Glutamatergic neuron (in vitro differentiated cells): ENCODE results near the gene STT3B. TPM values are rescaled to one million over a fixed set of nuclear protein-coding genes. Genes with fewer than 3 reads are reported as not detected.

Experiments
- DNase-seq: peaks from one replicate; pipeline ENCODE4 v3.0.0; 2022
- H3K27ac Mint-ChIP-seq: one replicate; pipeline ENCODE4 v1.8.0; 2020; ENCODE audit warnings: mild to moderate bottlenecking, mixed read lengths, inconsistent platforms; ENCODE audit not compliant: unreplicated experiment
- H3K27me3 Mint-ChIP-seq: one replicate; pipeline ENCODE4 v1.8.0; 2020; ENCODE audit warnings: mild to moderate bottlenecking, moderate library complexity, mixed read lengths, inconsistent platforms; ENCODE audit not compliant: unreplicated experiment
- H3K36me3 Mint-ChIP-seq: one replicate; pipeline ENCODE4 v1.8.0; 2020; ENCODE audit warnings: mild to moderate bottlenecking, mixed read lengths, inconsistent platforms; ENCODE audit not compliant: unreplicated experiment
- H3K4me1 Mint-ChIP-seq: one replicate; pipeline ENCODE4 v1.8.0; 2020; ENCODE audit warnings: mild to moderate bottlenecking, low read depth, mixed read lengths, inconsistent platforms; ENCODE audit not compliant: unreplicated experiment
- H3K4me3 Mint-ChIP-seq: one replicate; pipeline ENCODE4 v1.8.0; 2020; ENCODE audit warnings: mild to moderate bottlenecking, mixed read lengths, inconsistent platforms; ENCODE audit not compliant: unreplicated experiment
- H3K9me3 Mint-ChIP-seq: one replicate; pipeline ENCODE4 v1.8.0; 2020; ENCODE audit warnings: mild to moderate bottlenecking, moderate library complexity, mixed read lengths, inconsistent platforms; ENCODE audit not compliant: unreplicated experiment
- total RNA-seq: library from RNA; stranded (reverse); fragmentation: NEBNext Ultra II Directional; extraction: Animal tissue kit (Norgen Biotek cat#: 25700); gene quantifications from one replicate; pipeline ENCODE4 v1.2.1, GENCODE V29; 2021; ENCODE audit not compliant: unreplicated experiment
- TF ChIP-seq, protein P1 (sequence below): fragments of 200-600 bp; sonication (generic); IDR thresholded peaks from one replicate; pipeline ENCODE4 v1.5.0; 2021; ENCODE audit not compliant: partially characterized antibody, unreplicated experiment

Gene STT3B
- total RNA-seq, 1 donor from 2014 or later: 65.1 TPM

DNA sequence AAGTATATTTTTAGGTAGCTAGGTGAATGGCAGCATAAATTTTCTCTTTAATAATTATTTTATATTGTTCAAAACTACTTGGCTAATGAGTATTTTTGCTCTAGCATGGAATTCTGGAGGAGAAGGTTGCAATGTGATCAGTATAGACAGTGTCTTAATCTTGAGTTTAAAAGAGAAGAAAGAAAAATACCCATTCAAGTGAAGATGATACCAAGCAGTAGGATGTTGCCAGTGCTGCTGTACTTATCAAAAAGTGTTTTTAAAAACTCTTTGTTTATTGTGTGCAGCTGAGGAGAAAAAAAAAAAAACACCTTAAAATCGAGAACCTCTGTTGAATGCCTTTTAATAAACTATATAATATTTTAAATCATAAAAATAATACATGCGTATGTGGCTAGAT is 47.9 kb downstream of the STT3B start:
- TF ChIP-seq, protein P1, sequence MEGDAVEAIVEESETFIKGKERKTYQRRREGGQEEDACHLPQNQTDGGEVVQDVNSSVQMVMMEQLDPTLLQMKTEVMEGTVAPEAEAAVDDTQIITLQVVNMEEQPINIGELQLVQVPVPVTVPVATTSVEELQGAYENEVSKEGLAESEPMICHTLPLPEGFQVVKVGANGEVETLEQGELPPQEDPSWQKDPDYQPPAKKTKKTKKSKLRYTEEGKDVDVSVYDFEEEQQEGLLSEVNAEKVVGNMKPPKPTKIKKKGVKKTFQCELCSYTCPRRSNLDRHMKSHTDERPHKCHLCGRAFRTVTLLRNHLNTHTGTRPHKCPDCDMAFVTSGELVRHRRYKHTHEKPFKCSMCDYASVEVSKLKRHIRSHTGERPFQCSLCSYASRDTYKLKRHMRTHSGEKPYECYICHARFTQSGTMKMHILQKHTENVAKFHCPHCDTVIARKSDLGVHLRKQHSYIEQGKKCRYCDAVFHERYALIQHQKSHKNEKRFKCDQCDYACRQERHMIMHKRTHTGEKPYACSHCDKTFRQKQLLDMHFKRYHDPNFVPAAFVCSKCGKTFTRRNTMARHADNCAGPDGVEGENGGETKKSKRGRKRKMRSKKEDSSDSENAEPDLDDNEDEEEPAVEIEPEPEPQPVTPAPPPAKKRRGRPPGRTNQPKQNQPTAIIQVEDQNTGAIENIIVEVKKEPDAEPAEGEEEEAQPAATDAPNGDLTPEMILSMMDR: no peak
- peaks cover 2% of the 10 kb centered on the region for H3K27me3 Mint-ChIP-seq
- H3K4me1 Mint-ChIP-seq: peaks cover 2% of the 10 kb centered on the region
- H3K4me3 Mint-ChIP-seq: no peak overlapping the region
- H3K27ac Mint-ChIP-seq: no peak overlapping the region
- DNase-seq: no peak
- H3K9me3 Mint-ChIP-seq: no peaks in the 10 kb centered on the region
- H3K36me3 Mint-ChIP-seq: peaks cover 11% of the 10 kb centered on the region

DNA sequence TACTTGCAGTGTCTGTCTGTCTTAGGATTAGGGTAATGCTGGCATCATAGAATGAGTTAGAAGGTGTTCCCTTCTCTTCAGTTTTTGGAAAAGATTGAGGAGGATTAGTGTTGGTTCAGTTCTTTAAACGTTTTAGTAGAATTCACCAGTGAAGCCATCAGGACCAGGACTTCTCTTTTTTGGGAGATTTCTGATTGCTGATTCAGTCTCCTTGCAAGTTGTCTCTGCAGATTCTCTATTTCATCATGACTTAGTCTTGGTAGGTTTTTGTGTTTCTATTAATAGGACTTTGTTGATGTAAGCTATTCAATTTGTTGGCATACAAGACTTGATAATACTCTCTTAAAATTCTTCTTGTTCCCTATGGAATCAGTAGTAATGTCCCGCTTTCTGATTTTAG is 48.9 kb downstream of the STT3B start:
- Mint-ChIP-seq H3K4me1 (peaks cover 1% of the 10 kb centered on the region), H3K36me3 (peaks cover 14% of the 10 kb centered on the region), H3K4me3 (no peak overlapping the region), H3K27ac (no peak overlapping the region), H3K9me3 (no peaks in the 10 kb centered on the region), H3K27me3 (peaks cover 2% of the 10 kb centered on the region)
- TF ChIP-seq, protein P1: no peak
- no peak for DNase-seq

GRCh38 chr3:31589228-31589627 is 56.5 kb downstream of the STT3B start:
- H3K4me1 Mint-ChIP-seq: no peaks in the 10 kb centered on the region
- no peak overlapping the region for H3K4me3 Mint-ChIP-seq
- peaks cover 2% of the 10 kb centered on the region for H3K9me3 Mint-ChIP-seq
- H3K27me3 Mint-ChIP-seq: no peaks in the 10 kb centered on the region
- TF ChIP-seq, protein P1: no peak
- peaks cover 24% of the 10 kb centered on the region for H3K36me3 Mint-ChIP-seq
- DNase-seq: no peak
- no peak overlapping the region for H3K27ac Mint-ChIP-seq

- Mint-ChIP-seq H3K9me3 (peaks cover 2% of the 10 kb centered on the region), H3K27ac (no peak overlapping the region), H3K4me1 (no peaks in the 10 kb centered on the region), H3K36me3 (peaks cover 27% of the 10 kb centered on the region), H3K27me3 (no peaks in the 10 kb centered on the region), H3K4me3 (no peak overlapping the region)
- DNase-seq: no peak
- TF ChIP-seq, protein P1: no peak
Observed at GRCh38 chr3:31590650-31591049, 57.9 kb downstream of the STT3B start.

DNA sequence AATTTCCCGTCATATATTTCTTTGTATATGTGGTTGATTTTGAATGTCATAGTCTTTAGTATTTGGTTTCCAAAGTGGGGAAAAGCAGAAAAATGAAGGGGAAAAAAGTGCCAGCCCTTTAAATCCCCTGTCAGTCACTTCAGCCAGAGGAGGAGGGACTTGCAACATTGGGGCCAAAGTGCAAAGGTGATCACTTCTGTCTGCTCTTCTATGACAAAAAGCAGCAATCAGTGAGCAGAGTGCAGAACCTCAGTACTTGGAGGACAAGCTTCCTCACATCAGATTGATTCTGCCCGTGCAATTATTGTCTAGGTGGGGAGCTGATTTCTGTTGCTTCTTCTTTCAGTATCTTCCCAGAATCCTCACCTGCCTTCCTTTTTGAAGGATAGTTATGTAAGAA is 60.0 kb downstream of the STT3B start:
- Mint-ChIP-seq H3K4me1 (no peaks in the 10 kb centered on the region), H3K36me3 (peaks cover 23% of the 10 kb centered on the region), H3K4me3 (no peak overlapping the region), H3K9me3 (peaks cover 2% of the 10 kb centered on the region), H3K27ac (no peak overlapping the region), H3K27me3 (no peaks in the 10 kb centered on the region)
- no peak for DNase-seq
- TF ChIP-seq, protein P1: no peak
